Measurements from ENCODE around the gene MAP3K10.

Gene MAP3K10

GRCh38 chr19:40264314-40265054 lies 73.3 kb downstream of the MAP3K10 start:
- Histone ChIP-seq H3K9me3 (no peaks in the 10 kb centered on the region), H3K27me3 (ENCODE audit: low read depth) (no peaks in the 10 kb centered on the region), H3K36me3 (replicated peaks) (peaks cover 23% of the 10 kb centered on the region), H3K4me3 (no peak overlapping the region), H3K4me1 (no peaks in the 10 kb centered on the region)
- in situ Hi-C loops (cut with MboI; ENCODE audit: low sequenced_read_pairs): no loop called here
- DNase-seq (ENCODE audit: low spot score in 2 of 2): no peak

Measured in HAP-1 (cell line).